ENCODE measurements around the gene KDSR. TPM values are rescaled to one million over a fixed set of nuclear protein-coding genes. Genes with fewer than 3 reads are reported as not detected.

The KDSR gene
- total RNA-seq, 4 donors from 2014 or later, result 44.1 to 62.4 (median 54.8) TPM

DNA sequence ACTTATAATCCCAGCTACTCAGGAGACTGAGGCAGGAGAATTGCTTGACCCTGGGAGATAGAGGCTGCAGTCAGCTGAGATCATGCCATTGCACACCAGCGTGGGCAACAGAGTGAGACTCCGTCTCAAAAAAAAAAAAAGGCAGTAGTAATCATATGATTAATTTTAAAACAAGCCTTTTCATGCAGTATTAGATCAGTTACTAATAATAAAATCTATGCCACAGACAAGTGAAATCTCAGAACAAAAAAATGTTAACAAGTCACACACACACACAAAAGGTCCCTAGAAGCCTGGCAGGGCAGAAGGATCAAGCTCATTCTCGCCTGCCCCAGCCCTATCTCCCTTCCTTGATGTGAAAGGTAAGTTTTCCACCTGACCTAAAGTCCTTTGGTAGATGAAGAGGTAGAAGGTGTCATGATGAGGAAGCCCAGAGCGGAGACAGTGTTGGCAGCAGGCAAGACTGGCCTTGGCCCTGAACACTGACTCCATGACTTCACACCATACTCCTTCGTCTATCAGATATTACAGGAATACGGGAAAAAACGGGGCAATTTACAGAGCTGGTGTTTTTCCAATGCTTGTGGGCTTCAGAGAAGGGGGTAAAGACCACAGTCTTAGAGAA, 10.6 kb downstream of the KDSR start:
- TF ChIP-seq POLR2A (IDR thresholded peaks at IDR 0.05), result no peak
- TF ChIP-seq EP300 (IDR thresholded peaks at IDR 0.05), result no peak
- TF ChIP-seq, protein P1, sequence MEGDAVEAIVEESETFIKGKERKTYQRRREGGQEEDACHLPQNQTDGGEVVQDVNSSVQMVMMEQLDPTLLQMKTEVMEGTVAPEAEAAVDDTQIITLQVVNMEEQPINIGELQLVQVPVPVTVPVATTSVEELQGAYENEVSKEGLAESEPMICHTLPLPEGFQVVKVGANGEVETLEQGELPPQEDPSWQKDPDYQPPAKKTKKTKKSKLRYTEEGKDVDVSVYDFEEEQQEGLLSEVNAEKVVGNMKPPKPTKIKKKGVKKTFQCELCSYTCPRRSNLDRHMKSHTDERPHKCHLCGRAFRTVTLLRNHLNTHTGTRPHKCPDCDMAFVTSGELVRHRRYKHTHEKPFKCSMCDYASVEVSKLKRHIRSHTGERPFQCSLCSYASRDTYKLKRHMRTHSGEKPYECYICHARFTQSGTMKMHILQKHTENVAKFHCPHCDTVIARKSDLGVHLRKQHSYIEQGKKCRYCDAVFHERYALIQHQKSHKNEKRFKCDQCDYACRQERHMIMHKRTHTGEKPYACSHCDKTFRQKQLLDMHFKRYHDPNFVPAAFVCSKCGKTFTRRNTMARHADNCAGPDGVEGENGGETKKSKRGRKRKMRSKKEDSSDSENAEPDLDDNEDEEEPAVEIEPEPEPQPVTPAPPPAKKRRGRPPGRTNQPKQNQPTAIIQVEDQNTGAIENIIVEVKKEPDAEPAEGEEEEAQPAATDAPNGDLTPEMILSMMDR (IDR thresholded peaks at IDR 0.05), result no peak
- no peaks in the 10 kb centered on the region for H3K9me3 ChIP-seq
- no peak overlapping the region for H3K4me3 ChIP-seq
- peaks cover 0 to 4% (median 0%) of the 10 kb centered on the region in 4 donors for H3K4me1 ChIP-seq
- H3K27me3 ChIP-seq, result no peaks in the 10 kb centered on the region
- no peak overlapping the region for H3K27ac ChIP-seq
- no peak for DNase-seq (ENCODE audit: low spot score in 2 of 2)
- peaks cover 0 to 93% (median under 1%) of the 10 kb centered on the region in 3 donors for H3K36me3 ChIP-seq
- 84 to 85% methylated on average over 7 of the region's 7 CpGs for WGBS, 2 donors

DNA sequence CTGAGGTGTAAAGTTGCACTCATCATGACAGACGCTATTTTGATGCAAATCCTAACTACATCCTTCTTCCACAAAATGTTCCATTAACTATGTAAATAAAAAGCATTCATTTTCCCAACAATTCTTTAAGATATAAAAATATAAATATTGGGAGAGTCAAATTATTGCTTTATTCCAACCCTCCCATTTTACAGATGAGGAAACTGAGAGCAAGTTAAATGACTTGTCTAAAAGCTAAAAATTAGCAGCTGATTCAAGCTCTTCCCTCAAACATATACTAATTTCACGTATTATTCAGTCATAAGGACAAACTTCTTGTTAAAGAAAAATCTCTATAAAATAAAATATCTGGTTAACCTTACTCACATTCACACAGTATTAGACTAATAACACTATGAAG, 16.8 kb downstream of the KDSR start:
- Histone ChIP-seq H3K4me1 (peaks cover 0 to 4% (median 0%) of the 10 kb centered on the region in 4 donors), H3K36me3 (peaks cover 3 to 99% (median 10%) of the 10 kb centered on the region in 3 donors), H3K4me3 (no peak overlapping the region), H3K9me3 (no peaks in the 10 kb centered on the region), H3K27me3 (no peaks in the 10 kb centered on the region), H3K27ac (no peak overlapping the region)
- DNase-seq (ENCODE audit: low spot score in 2 of 2), result no peak
- TF ChIP-seq EP300 (IDR thresholded peaks at IDR 0.05) (no peak), POLR2A (IDR thresholded peaks at IDR 0.05) (no peak)
- TF ChIP-seq, protein P1 (IDR thresholded peaks at IDR 0.05), result no peak
- WGBS, 2 donors, result 45 to 50% methylated on average over 2 of the region's 2 CpGs

DNA sequence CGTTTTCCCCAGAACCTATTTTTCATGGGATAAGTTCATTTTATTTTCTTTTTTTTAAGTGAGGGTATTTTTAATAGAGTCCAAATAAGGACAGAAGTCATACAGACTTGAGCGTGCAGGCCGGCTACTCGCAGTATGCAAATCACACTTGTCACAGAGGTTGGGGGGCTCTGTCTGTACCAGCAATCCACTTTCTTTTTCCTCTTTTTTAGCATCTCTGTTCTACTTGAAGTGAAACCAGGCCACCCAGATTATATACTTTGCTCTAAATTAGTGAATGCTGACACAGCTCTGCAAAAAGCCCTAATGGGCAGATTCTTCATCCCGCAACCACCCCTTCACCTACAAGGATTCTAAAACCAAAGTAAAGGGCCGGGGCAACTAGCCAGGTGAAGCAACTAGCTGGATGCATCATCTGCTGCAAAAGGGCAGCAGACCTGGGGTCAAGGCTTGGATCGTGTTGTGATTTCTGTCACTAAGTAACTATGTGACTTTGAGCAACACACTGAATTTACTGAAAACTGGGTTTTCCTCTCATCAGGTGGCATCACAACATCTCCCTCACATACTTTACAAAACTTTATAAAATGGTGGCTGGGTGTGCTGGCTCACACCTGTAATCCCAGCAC, 18.4 kb downstream of the KDSR start:
- H3K9me3 ChIP-seq, result no peaks in the 10 kb centered on the region
- H3K27me3 ChIP-seq, result no peaks in the 10 kb centered on the region
- TF ChIP-seq POLR2A (IDR thresholded peaks at IDR 0.05) (no peak), EP300 (IDR thresholded peaks at IDR 0.05) (no peak)
- TF ChIP-seq, protein P1 (IDR thresholded peaks at IDR 0.05), result no peak
- no peak overlapping the region for H3K4me3 ChIP-seq
- no peak for DNase-seq (ENCODE audit: low spot score in 2 of 2)
- H3K36me3 ChIP-seq, result peaks cover 3 to 98% (median 10%) of the 10 kb centered on the region in 3 donors
- H3K4me1 ChIP-seq, result peaks cover 0 to 4% (median 0%) of the 10 kb centered on the region in 4 donors
- WGBS, 2 donors, result 92 to 95% methylated on average over 7 of the region's 7 CpGs
- no peak overlapping the region for H3K27ac ChIP-seq

DNA sequence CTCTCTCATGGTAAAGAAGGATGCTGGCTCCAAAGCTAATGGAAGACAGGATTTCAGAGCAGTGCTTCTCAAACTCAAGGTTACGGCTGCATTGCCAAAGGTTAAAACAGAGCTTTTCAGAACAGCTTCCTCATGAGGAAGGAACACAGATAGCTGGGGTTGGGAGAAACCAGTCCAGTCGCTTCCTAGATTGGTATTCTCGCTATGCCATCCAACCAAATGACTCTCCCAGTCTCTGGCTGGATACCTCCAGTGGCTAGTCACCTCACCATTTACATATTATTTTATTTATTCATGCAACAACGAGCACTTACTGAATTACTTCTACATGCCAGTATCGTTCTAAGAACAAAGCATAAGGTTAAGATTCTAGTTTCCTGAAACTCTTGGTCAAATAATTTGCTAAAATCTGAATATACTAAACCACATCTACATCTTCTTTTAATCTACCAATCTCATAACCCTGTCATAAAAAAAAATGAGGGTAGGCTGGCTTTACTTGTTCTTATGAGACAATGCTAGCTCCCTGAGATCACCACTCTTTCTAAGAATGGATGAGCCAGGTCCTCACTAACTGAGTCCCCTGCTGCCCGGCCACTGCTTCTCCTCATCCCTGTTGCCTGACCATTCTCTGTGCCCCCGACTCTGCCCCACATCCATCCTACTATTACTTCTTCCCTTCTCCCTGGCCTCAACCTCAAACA, 20.4 kb downstream of the KDSR start:
- 84 to 90% methylated on average over 7 of the region's 7 CpGs for WGBS, 2 donors
- H3K4me1 ChIP-seq, result peaks cover 0 to 4% (median 0%) of the 10 kb centered on the region in 4 donors
- H3K4me3 ChIP-seq, result no peak overlapping the region
- no peak overlapping the region for H3K27ac ChIP-seq
- TF ChIP-seq EP300 (IDR thresholded peaks at IDR 0.05), result no peak
- TF ChIP-seq POLR2A (IDR thresholded peaks at IDR 0.05), result no peak
- TF ChIP-seq, protein P1 (IDR thresholded peaks at IDR 0.05), result no peak
- no peaks in the 10 kb centered on the region for H3K27me3 ChIP-seq
- H3K9me3 ChIP-seq, result no peaks in the 10 kb centered on the region
- peaks cover 3 to 95% (median 15%) of the 10 kb centered on the region in 3 donors for H3K36me3 ChIP-seq
- no peak for DNase-seq (ENCODE audit: low spot score in 2 of 2)

DNA sequence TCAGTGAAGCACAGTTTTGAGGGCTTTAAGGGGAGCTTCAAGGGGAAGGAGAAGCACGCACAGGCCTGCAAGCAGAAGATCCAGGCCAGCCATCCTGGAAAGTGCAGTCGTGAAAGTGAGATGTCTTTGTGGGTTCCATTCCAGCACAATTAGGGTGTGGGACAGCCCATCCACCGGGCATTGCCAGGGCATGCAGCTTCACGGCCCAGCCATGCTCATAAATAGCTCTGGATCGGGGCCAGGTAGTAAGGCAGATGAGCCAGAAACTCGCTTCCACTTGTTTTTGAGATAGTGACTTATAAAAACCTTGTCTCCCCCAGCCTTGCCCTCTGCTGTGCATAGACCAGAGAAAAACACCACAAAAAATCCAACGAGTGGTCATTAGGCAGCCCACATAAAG, 21.0 kb downstream of the KDSR start:
- peaks cover 0 to 4% (median 0%) of the 10 kb centered on the region in 4 donors for H3K4me1 ChIP-seq
- H3K27ac ChIP-seq, result no peak overlapping the region
- TF ChIP-seq POLR2A (IDR thresholded peaks at IDR 0.05), result no peak
- TF ChIP-seq EP300 (IDR thresholded peaks at IDR 0.05), result no peak
- TF ChIP-seq, protein P1 (IDR thresholded peaks at IDR 0.05), result no peak
- peaks cover 3 to 95% (median 11%) of the 10 kb centered on the region in 3 donors for H3K36me3 ChIP-seq
- H3K9me3 ChIP-seq, result no peaks in the 10 kb centered on the region
- H3K27me3 ChIP-seq, result no peaks in the 10 kb centered on the region
- DNase-seq (ENCODE audit: low spot score in 2 of 2), result no peak
- 53 to 59% methylated on average over 7 of the region's 7 CpGs for whole genome bisulfite sequencing, 2 donors
- no peak overlapping the region for H3K4me3 ChIP-seq

All from tibial nerve (tissue), 4 donors.